Vagina (tissue), 2 donors: Measurements from ENCODE around the gene UBL3.

Experiments
- CTCF ChIP-seq, 3 experiments: fragments of 450-650 bp in 2 of 3; fragments of 200-600 bp in 1 of 3; sonication (generic) in 1 of 3; IDR thresholded peaks; one replicate each; pipeline ENCODE4 v1.5.1; 2017 to 2019; ENCODE audit warnings: antibody characterized with exemption in 3 of 3, mild to moderate bottlenecking in 2 of 3, moderate library complexity in 2 of 3
- POLR2AphosphoS5 ChIP-seq, 2 donors: sonication (generic); formaldehyde crosslinking; IDR thresholded peaks; one replicate each; pipeline ENCODE4 v1.9.0; 2017; ENCODE audit warnings: antibody characterized with exemption in 2 of 2, mild to moderate bottlenecking in 2 of 2, low read depth in 1 of 2; ENCODE audit not compliant: insufficient read depth in 1 of 2

GRCh38 chr13:29760544-29760943 is 89.9 kb downstream of the UBL3 start:
- TF ChIP-seq CTCF (IDR thresholded peaks at IDR 0.05) (no peak), POLR2AphosphoS5 (IDR thresholded peaks at IDR 0.05; ENCODE audit: insufficient read depth in 1 of 2, low read depth in 1 of 2) (no peak)
